HEK293 (cell line): ENCODE results near the gene SLAIN2.

Experiments used
- GFI1B ChIP-seq: fragments of 450-650 bp; formaldehyde crosslinking; IDR thresholded peaks from 2 replicates; pipeline ENCODE4 v1.5.1; 2016; ENCODE audit warnings: missing biosample characterization, missing genetic modification characterization
- YY1 ChIP-seq: fragments of 450-650 bp; formaldehyde crosslinking; IDR thresholded peaks from 2 replicates; pipeline ENCODE4 v1.5.1; 2018; ENCODE audit warnings: missing biosample characterization, missing genetic modification characterization
- ZFP41 ChIP-seq: fragments of 450-650 bp; formaldehyde crosslinking; IDR thresholded peaks from 2 replicates; pipeline ENCODE4 v1.5.1; 2016; ENCODE audit warnings: missing biosample characterization, missing genetic modification characterization, borderline replicate concordance
- ZNF112 ChIP-seq: fragments of 450-650 bp; formaldehyde crosslinking; IDR thresholded peaks from 2 replicates; pipeline ENCODE4 v1.5.0; 2017; ENCODE audit warnings: missing biosample characterization, missing genetic modification characterization
- ZNF292 ChIP-seq: fragments of 450-650 bp; formaldehyde crosslinking; IDR thresholded peaks from 2 replicates; pipeline ENCODE4 v1.5.1; 2016; ENCODE audit warnings: low read depth, missing biosample characterization, missing genetic modification characterization, borderline replicate concordance
- ZNF785 ChIP-seq: fragments of 450-650 bp; formaldehyde crosslinking; IDR thresholded peaks from 2 replicates; pipeline ENCODE4 v1.5.1; 2016; ENCODE audit warnings: missing biosample characterization, missing genetic modification characterization
- ZNF830 ChIP-seq: fragments of 450-650 bp; IDR thresholded peaks from 2 replicates; pipeline ENCODE4 v1.5.0; 2018; ENCODE audit warnings: missing biosample characterization, missing genetic modification characterization, low read depth, mild to moderate bottlenecking, moderate library complexity
- TF ChIP-seq, protein P1 (sequence below): fragments of 450-650 bp; formaldehyde crosslinking; IDR thresholded peaks from 2 replicates; pipeline ENCODE4 v1.5.1; 2016; ENCODE audit warnings: missing biosample characterization, missing genetic modification characterization
- TF ChIP-seq, protein P2 (sequence below): fragments of 450-650 bp; formaldehyde crosslinking; IDR thresholded peaks from 2 replicates; pipeline ENCODE4 v1.5.1; 2016; ENCODE audit warnings: missing biosample characterization, missing genetic modification characterization
- TF ChIP-seq, protein P3 (sequence below): fragments of 450-650 bp; formaldehyde crosslinking; IDR thresholded peaks from 2 replicates; pipeline ENCODE4 v1.5.1; 2017; ENCODE audit warnings: missing biosample characterization, missing genetic modification characterization
- TF ChIP-seq, protein P4 (sequence below): fragments of 450-650 bp; formaldehyde crosslinking; IDR thresholded peaks from 2 replicates; pipeline ENCODE4 v1.5.1; 2016; ENCODE audit warnings: missing biosample characterization, missing genetic modification characterization
- TF ChIP-seq, protein P5 (sequence below): fragments of 450-650 bp; formaldehyde crosslinking; IDR thresholded peaks from 2 replicates; pipeline ENCODE4 v1.5.1; 2016; ENCODE audit warnings: missing biosample characterization, missing genetic modification characterization
- TF ChIP-seq, protein P6 (sequence below): fragments of 450-650 bp; IDR thresholded peaks from 2 replicates; pipeline ENCODE4 v1.5.1; 2018; ENCODE audit warnings: missing biosample characterization, missing genetic modification characterization

DNA sequence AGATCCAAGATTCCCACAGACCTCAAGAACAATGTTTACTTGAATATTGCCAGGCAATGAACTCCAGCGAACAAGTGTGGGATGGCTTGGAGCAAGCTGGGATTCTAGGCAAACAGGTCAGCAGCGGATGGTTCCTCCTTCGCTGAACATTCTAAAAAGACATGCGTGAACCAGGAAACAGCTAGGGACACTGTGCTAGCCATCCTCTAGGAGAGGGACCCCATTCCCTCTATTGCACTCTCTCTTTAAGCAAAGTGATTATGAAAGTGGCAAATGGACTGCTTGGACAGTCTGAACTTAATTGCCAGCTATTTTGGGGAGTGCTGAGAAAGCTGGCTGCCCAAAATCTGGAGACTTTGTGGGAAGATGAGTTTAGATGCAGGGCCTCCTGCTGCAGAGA lies 41.8 kb upstream of the SLAIN2 start:
- TF ChIP-seq, protein P1, sequence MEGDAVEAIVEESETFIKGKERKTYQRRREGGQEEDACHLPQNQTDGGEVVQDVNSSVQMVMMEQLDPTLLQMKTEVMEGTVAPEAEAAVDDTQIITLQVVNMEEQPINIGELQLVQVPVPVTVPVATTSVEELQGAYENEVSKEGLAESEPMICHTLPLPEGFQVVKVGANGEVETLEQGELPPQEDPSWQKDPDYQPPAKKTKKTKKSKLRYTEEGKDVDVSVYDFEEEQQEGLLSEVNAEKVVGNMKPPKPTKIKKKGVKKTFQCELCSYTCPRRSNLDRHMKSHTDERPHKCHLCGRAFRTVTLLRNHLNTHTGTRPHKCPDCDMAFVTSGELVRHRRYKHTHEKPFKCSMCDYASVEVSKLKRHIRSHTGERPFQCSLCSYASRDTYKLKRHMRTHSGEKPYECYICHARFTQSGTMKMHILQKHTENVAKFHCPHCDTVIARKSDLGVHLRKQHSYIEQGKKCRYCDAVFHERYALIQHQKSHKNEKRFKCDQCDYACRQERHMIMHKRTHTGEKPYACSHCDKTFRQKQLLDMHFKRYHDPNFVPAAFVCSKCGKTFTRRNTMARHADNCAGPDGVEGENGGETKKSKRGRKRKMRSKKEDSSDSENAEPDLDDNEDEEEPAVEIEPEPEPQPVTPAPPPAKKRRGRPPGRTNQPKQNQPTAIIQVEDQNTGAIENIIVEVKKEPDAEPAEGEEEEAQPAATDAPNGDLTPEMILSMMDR (tag by site-specific recombination), result no peak
- TF ChIP-seq, protein P2, sequence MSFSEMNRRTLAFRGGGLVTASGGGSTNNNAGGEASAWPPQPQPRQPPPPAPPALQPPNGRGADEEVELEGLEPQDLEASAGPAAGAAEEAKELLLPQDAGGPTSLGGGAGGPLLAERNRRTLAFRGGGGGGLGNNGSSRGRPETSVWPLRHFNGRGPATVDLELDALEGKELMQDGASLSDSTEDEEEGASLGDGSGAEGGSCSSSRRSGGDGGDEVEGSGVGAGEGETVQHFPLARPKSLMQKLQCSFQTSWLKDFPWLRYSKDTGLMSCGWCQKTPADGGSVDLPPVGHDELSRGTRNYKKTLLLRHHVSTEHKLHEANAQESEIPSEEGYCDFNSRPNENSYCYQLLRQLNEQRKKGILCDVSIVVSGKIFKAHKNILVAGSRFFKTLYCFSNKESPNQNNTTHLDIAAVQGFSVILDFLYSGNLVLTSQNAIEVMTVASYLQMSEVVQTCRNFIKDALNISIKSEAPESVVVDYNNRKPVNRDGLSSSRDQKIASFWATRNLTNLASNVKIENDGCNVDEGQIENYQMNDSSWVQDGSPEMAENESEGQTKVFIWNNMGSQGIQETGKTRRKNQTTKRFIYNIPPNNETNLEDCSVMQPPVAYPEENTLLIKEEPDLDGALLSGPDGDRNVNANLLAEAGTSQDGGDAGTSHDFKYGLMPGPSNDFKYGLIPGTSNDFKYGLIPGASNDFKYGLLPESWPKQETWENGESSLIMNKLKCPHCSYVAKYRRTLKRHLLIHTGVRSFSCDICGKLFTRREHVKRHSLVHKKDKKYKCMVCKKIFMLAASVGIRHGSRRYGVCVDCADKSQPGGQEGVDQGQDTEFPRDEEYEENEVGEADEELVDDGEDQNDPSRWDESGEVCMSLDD (tag by site-specific recombination), result no peak
- TF ChIP-seq ZNF112 (tag by site-specific recombination) (no peak), ZNF292 (no peak), YY1 (tag by site-specific recombination) (no peak), ZNF785 (tag by site-specific recombination) (no peak), GFI1B (no peak), ZNF830 (tag by site-specific recombination) (no peak), ZFP41 (tag by site-specific recombination) (no peak)
- TF ChIP-seq, protein P3, sequence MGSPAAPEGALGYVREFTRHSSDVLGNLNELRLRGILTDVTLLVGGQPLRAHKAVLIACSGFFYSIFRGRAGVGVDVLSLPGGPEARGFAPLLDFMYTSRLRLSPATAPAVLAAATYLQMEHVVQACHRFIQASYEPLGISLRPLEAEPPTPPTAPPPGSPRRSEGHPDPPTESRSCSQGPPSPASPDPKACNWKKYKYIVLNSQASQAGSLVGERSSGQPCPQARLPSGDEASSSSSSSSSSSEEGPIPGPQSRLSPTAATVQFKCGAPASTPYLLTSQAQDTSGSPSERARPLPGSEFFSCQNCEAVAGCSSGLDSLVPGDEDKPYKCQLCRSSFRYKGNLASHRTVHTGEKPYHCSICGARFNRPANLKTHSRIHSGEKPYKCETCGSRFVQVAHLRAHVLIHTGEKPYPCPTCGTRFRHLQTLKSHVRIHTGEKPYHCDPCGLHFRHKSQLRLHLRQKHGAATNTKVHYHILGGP (tag by site-specific recombination), result no peak
- TF ChIP-seq, protein P4, sequence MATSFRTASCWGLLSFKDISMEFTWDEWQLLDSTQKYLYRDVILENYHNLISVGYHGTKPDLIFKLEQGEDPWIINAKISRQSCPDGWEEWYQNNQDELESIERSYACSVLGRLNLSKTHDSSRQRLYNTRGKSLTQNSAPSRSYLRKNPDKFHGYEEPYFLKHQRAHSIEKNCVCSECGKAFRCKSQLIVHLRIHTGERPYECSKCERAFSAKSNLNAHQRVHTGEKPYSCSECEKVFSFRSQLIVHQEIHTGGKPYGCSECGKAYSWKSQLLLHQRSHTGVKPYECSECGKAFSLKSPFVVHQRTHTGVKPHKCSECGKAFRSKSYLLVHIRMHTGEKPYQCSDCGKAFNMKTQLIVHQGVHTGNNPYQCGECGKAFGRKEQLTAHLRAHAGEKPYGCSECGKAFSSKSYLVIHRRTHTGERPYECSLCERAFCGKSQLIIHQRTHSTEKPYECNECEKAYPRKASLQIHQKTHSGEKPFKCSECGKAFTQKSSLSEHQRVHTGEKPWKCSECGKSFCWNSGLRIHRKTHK (tag by site-specific recombination), result no peak
- TF ChIP-seq, protein P5, sequence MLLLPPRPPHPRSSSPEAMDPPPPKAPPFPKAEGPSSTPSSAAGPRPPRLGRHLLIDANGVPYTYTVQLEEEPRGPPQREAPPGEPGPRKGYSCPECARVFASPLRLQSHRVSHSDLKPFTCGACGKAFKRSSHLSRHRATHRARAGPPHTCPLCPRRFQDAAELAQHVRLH (tag by site-specific recombination), result no peak
- TF ChIP-seq, protein P6, sequence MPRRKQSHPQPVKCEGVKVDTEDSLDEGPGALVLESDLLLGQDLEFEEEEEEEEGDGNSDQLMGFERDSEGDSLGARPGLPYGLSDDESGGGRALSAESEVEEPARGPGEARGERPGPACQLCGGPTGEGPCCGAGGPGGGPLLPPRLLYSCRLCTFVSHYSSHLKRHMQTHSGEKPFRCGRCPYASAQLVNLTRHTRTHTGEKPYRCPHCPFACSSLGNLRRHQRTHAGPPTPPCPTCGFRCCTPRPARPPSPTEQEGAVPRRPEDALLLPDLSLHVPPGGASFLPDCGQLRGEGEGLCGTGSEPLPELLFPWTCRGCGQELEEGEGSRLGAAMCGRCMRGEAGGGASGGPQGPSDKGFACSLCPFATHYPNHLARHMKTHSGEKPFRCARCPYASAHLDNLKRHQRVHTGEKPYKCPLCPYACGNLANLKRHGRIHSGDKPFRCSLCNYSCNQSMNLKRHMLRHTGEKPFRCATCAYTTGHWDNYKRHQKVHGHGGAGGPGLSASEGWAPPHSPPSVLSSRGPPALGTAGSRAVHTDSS, result no peak
